ENCODE results near the gene VWA8.

The VWA8 gene

DNA sequence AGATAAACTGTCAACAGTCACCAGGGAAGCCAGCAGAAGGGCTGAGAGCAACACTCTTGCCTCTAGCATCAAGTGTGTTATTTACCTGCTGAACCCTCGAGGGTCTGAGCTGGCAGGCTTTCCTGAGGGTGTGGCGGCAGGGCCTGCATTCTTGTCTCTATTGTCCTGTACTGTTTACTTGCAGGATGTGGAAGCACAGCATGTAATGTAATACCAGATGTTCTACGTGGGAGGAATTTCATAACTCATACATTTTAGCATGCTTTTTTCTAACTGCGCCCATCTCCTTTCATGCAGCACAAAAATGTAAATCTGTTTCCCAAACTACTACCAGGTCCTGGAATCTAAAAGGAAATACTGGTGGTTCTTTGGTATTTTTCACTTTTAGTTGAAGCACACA lies 350.5 kb downstream of the VWA8 start:
- FAIRE-seq: no peak

GRCh38 chr13:41609828-41610227 lies 351.1 kb downstream of the VWA8 start:
- no peak for FAIRE-seq

GRCh38 chr13:41608839-41609177 lies 352.1 kb downstream of the VWA8 start:
- no peak for FAIRE-seq

- FAIRE-seq: no peak
These were observed 352.6 kb downstream of the VWA8 start for GRCh38 chr13:41608111-41608838.

DNA sequence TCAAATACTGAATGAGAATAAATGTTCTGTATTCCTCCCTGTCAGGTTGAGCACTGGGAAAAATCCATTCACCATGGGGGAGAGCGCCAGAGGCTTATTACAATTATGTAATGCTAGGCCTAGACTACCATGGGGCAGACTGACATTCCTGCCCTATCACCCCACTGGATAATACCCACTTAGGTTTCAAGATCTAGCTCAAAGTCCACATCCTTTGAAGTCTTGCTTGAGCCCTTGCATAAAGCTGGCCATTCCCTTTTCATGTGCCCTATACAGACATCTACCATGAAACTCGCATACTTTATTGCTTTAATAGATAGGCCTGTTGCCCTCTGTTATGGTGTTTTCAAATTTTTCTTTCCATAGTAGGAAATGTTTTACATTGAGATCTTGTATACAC lies 354.3 kb downstream of the VWA8 start:
- no peak for FAIRE-seq

DNA sequence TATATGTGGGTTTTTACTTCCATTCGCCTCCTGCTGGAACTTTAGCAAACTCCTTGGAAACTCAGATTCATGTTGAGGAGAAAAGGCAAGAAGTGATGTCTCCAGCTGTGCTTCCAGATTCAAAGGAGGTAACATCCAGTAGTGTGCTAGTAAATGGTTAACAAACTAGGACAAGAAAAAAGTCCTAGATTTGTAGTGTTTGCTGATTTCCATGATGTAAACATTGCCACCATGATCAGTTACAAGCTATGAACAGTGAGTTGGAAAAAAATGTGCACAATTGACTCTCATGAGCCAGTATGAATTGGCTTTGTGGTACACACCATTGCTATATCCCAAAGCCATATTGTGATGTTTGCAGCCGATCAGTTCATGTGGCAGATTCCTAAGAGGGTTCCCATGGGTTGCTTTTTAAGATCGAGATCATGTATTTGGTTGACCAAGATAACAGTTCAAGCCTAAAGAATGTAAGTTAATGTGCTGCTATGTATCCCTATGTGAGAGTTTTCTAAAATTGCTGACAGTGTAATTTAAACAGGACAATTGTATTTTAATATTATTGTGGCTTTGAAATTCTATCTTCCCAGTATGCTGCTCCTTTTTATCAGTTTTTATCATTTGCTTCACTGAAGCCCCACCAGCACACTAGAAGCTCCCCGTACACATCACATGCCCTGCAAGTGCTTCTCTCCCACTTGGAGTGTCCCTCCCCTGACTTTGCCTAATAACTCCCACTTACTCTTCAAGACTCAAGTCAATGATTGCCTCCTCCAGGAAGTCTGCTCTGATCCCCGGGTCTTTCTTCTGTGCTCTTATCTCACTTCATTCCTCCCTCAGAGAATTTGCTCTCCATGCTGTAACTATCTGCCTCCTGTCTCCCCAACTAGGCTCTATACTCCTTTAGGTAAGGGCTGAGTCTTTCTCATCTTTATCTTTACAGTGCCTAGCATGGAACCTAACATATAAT lies 355.3 kb downstream of the VWA8 start:
- FAIRE-seq: no peak

DNA sequence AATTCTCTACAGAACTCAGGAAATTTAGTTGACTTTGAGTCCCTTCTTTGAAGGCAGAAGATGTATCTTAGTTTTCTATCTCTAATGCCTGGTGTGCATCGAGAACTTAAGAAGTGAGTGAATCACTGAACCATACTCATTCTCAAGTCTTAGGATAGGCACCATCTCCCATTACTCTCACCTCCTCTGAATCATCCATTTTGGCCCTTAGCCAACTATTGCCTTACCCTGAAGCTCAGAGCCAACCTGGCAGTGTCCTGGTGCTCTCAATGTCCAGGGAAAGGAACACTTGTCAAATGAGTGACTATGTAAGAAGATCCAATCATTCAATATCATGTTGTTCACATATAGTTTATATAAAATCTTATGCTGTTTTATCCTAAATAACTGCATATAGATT lies 357.0 kb downstream of the VWA8 start:
- no peak for FAIRE-seq

- FAIRE-seq: no peak
These were observed 359.0 kb downstream of the VWA8 start for GRCh38 chr13:41601718-41602445.

- no peak for FAIRE-seq
These were observed 361.3 kb downstream of the VWA8 start for GRCh38 chr13:41599619-41600018.

- no peak for FAIRE-seq
These were observed 363.4 kb downstream of the VWA8 start for GRCh38 chr13:41597348-41598041.

- FAIRE-seq: no peak
These were observed 364.7 kb downstream of the VWA8 start for GRCh38 chr13:41596190-41596589.

- FAIRE-seq: no peak
These were observed 365.6 kb downstream of the VWA8 start for GRCh38 chr13:41595298-41595697.

- FAIRE-seq: no peak
These were observed 370.3 kb downstream of the VWA8 start for GRCh38 chr13:41590643-41591042.

DNA sequence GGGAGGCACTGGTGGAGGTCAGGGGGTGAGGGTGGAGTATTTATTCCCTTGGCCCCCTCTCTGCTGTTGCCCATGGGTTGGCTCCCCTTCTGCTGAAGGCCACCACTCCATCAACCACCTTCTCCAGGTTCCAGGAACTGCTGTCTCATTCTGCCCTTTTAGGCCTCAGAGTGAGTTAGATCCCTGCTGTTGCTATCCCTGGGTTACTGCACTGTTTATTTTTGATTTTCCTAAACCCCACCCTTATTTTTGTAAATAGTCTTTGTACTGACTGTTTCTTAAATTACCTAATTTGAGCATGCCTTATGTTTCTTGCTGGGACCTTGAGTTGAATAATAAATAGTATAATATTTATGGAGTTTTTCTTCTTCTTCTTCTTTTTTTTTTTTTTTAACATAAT lies 370.8 kb downstream of the VWA8 start:
- no peak for FAIRE-seq

DNA sequence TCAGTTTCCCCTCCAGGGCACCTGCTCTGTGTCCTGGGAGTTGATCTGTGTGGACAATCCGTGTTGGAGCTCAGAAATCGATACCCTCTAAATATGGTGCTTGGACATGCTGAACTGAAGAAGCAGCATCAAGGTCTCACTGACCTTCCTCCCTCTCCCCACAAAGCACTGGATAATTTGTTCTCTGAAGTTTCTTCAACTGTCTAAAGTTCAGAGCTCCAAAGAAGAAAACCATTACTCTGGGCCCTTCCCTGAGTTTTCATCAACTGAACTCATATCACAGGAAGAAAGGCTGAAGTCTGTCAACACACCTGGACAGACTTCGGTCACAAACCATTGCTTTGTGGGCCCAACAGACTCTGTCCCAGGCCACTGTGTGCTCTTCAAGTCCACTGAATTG lies 371.5 kb downstream of the VWA8 start:
- no peak for FAIRE-seq

DNA sequence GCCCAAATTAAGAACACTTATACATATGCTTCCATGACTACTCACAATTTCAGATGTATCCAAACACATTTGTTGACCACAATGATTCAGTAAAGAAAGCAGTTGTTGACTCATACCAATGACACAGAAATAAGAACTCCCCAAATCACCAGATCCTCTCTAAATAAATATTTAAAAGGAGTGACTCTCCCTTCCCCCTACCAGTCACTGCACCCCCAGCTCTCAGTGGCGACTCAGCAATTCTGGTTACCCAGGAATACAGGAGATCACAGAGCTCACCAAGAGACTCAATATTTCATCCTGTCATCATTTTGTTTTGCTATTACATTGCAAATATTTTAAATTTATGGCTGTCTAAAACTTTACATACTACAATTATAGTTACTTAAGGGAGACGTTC lies 372.0 kb downstream of the VWA8 start:
- peak; percentile 76 for FAIRE-seq

- no peak for FAIRE-seq
These were observed 372.5 kb downstream of the VWA8 start for GRCh38 chr13:41588448-41588847.

GRCh38 chr13:41587490-41587889 lies 373.4 kb downstream of the VWA8 start:
- no peak for FAIRE-seq

- FAIRE-seq: no peak
These were observed 374.7 kb downstream of the VWA8 start for GRCh38 chr13:41586216-41586615.

GRCh38 chr13:41582027-41582463 lies 378.9 kb downstream of the VWA8 start:
- no peak for FAIRE-seq

DNA sequence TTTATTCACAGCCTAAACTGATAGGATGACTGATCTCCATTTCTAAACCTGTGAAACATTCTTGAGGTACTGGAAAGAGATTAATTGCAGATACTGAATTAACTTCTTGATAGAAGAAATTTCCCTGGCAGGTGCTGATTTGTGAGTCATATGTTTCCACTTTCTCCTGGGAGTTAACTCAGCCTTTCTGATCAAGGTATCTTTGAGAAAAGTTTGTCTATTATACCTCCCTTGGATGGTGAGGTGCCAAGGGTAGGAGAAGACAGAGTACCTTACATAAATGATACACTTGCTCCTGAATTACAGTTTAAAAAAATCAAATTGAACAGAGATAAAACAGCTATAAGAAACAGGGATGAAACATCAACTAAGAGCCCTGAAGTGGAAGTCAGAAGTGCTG lies 380.6 kb downstream of the VWA8 start:
- FAIRE-seq: no peak

DNA sequence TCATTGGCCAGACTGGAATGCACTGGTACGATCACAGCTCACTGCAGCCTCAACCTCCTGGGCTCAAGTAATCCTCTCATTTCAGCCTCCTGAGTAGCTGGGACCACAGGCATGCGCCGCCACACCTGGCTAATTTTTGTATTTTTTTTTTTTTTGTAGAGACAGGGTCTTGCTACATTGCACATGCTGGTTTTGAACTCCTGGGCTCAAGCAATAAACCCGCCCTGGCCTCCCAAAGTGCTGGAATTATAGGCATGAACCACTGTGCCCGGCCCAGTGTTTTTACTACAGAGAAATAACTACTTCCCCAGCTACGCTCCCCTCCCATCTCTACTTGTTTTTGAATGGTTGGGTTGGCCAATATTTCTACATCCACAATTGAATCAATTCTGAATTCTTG lies 381.0 kb downstream of the VWA8 start:
- FAIRE-seq: no peak

- no peak for FAIRE-seq
These were observed 381.7 kb downstream of the VWA8 start for GRCh38 chr13:41579168-41579567.

Data from islet of Langerhans (tissue), 1 donor.